Uterine smooth muscle cell (primary cell): ENCODE results near the gene EIF4E3. TPM values are rescaled to one million over a fixed set of nuclear protein-coding genes. Genes with fewer than 3 reads are reported as not detected.

Experiments
- total RNA-seq: library from RNA; depleted of rRNA; stranded (reverse); fragments of >200 nt; gene quantifications from 2 replicates; pipeline ENCODE4 v1.2.3, GENCODE V29; 2014

EIF4E3 gene
- total RNA-seq, result 1.2 and 2.2 TPM in 2 replicates

GRCh38 chr3:71725271-71725991 is at the start of gene EIF4E3:
Gene EIF4E3, minus strand, starts transcription at chr3:71725402. Its CDS starts 35 bp downstream, at chr3:71725367.

DNA sequence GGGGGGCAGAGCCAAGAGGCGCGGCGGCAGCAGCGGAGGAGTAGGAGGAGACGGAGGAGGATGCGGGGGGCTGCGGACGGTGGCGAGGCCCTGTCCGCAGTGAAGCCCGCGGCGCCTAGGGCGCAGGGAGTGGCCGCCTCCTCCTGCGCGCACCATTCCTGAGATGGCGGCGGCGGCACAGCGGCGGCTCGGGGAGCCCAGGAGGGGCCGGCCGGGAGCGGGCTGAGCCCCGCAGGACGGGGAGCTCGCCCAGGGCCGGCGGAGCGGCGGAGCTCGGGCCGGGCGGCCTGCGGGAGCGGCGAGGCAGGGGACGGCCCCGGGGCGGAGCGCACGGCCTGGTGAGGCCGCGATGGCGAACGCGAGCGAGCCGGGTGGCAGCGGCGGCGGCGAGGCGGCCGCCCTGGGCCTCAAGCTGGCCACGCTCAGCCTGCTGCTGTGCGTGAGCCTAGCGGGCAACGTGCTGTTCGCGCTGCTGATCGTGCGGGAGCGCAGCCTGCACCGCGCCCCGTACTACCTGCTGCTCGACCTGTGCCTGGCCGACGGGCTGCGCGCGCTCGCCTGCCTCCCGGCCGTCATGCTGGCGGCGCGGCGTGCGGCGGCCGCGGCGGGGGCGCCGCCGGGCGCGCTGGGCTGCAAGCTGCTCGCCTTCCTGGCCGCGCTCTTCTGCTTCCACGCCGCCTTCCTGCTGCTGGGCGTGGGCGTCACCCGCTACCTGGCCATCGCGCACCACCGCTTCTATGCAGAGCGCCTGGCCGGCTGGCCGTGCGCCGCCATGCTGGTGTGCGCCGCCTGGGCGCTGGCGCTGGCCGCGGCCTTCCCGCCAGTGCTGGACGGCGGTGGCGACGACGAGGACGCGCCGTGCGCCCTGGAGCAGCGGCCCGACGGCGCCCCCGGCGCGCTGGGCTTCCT is 28.8 kb upstream of the EIF4E3 start, which contains the start of gene GPR27:
TSS of gene GPR27 (plus strand) at position 155 of the 909 bp plus-strand sequence. CDS start at position 350, 195 bp downstream.

Other genes with a start within 250 kb of the EIF4E3 start
- gene FOXP1, start 141.7 kb downstream of the EIF4E3 start, total RNA-seq, result 67.3 and 69.9 TPM in 2 replicates
- gene GPR27, start 28.5 kb upstream of the EIF4E3 start, total RNA-seq, result 0.11 and 0.12 TPM in 2 replicates
- gene PROK2, start 59.7 kb upstream of the EIF4E3 start, total RNA-seq, result not detected in 2 replicates